Stimulated activated CD4-positive, alpha-beta T cell treated with anti-CD3 and anti-CD28 coated beads, Interleukin-4, amount 100 ng/mL, for 48 hours (primary cell): ENCODE data around the gene FOXN3.
"Not testable (repeated sequence)": the region's sequence is repeated elsewhere in the genome, so short reads cannot be mapped to it uniquely, and the experiment has no call there.

Source experiments
- DNase-seq, 2 donors: peaks; one replicate each; pipeline ENCODE4 v3.0.0-alpha.2; 2020; ENCODE audit warnings: low read depth in 2 of 2

The FOXN3 gene

GRCh38 chr14:89228921-89229639, 188.0 kb downstream of the FOXN3 start:
- no peak for DNase-seq

- no peak for DNase-seq
Observed at GRCh38 chr14:89227496-89227836, 189.6 kb downstream of the FOXN3 start.

GRCh38 chr14:89226801-89227495, 190.1 kb downstream of the FOXN3 start:
- DNase-seq, result no peak

GRCh38 chr14:89225607-89226006, 191.4 kb downstream of the FOXN3 start:
- no peak for DNase-seq

GRCh38 chr14:89221109-89221810, 195.8 kb downstream of the FOXN3 start:
- DNase-seq, result no peak

- DNase-seq, result no peak
Observed at GRCh38 chr14:89219051-89219450, 198.0 kb downstream of the FOXN3 start.

GRCh38 chr14:89217891-89218290, 199.1 kb downstream of the FOXN3 start:
- no peak for DNase-seq

- no peak for DNase-seq
Observed at GRCh38 chr14:89215531-89215930, 201.5 kb downstream of the FOXN3 start.

GRCh38 chr14:89215114-89215513, 201.9 kb downstream of the FOXN3 start:
- DNase-seq, result no peak

GRCh38 chr14:89214221-89214965, 202.6 kb downstream of the FOXN3 start:
- no peak for DNase-seq

- DNase-seq, result no peak
Observed at GRCh38 chr14:89212386-89213235, 204.4 kb downstream of the FOXN3 start.

GRCh38 chr14:89209558-89209957, 207.5 kb downstream of the FOXN3 start:
- DNase-seq, result no peak

- DNase-seq, result no peak
Observed at GRCh38 chr14:89207925-89208328, 209.1 kb downstream of the FOXN3 start.

GRCh38 chr14:89206389-89207031, 210.5 kb downstream of the FOXN3 start:
- no peak for DNase-seq

- DNase-seq, result no peak
Observed at GRCh38 chr14:89205137-89205740, 211.8 kb downstream of the FOXN3 start.

GRCh38 chr14:89202413-89203190, 214.4 kb downstream of the FOXN3 start:
- DNase-seq, result no peak

- no peak for DNase-seq
Observed at GRCh38 chr14:89201645-89202044, 215.4 kb downstream of the FOXN3 start.

- not testable (repeated sequence) for DNase-seq
Observed at GRCh38 chr14:89199357-89199756, 217.7 kb downstream of the FOXN3 start.

GRCh38 chr14:89198544-89199329, 218.3 kb downstream of the FOXN3 start:
- DNase-seq, result no peak
